Measurements from ENCODE around the gene WSCD2.

WSCD2 gene

GRCh38 chr12:108237272-108237671 lies 108.2 kb downstream of the WSCD2 start:
- no peak for DNase-seq

GRCh38 chr12:108238474-108238873 lies 109.4 kb downstream of the WSCD2 start:
- DNase-seq = no peak

GRCh38 chr12:108239378-108239777 lies 110.3 kb downstream of the WSCD2 start:
- DNase-seq = no peak

- DNase-seq = no peak
Measured at GRCh38 chr12:108240027-108240785, 111.1 kb downstream of the WSCD2 start.

GRCh38 chr12:108240928-108241327 lies 111.8 kb downstream of the WSCD2 start:
- DNase-seq = no peak

GRCh38 chr12:108241986-108242703 lies 113.1 kb downstream of the WSCD2 start:
- no peak for DNase-seq

GRCh38 chr12:108247130-108247529 lies 118.0 kb downstream of the WSCD2 start:
- DNase-seq = no peak

- no peak for DNase-seq
Measured at GRCh38 chr12:108248011-108248410, 118.9 kb downstream of the WSCD2 start.

GRCh38 chr12:108252523-108252922 lies 123.4 kb downstream of the WSCD2 start:
- DNase-seq = no peak

GRCh38 chr12:108253540-108253939 lies 124.5 kb downstream of the WSCD2 start:
- DNase-seq = no peak

GRCh38 chr12:108254030-108254429 lies 124.9 kb downstream of the WSCD2 start:
- no peak for DNase-seq

- DNase-seq = no peak
Measured at GRCh38 chr12:108254517-108255251, 125.6 kb downstream of the WSCD2 start.

GRCh38 chr12:108255252-108255602 lies 126.1 kb downstream of the WSCD2 start:
- DNase-seq = no peak

- DNase-seq = no peak
Measured at GRCh38 chr12:108257004-108257403, 127.9 kb downstream of the WSCD2 start.

GRCh38 chr12:108257610-108258106 lies 128.6 kb downstream of the WSCD2 start:
- no peak for DNase-seq

- DNase-seq = no peak
Measured at GRCh38 chr12:108260039-108260438, 131.0 kb downstream of the WSCD2 start.

- DNase-seq = no peak
Measured at GRCh38 chr12:108260969-108261368, 131.9 kb downstream of the WSCD2 start.

- no peak for DNase-seq
Measured at GRCh38 chr12:108265505-108265904, 136.4 kb downstream of the WSCD2 start.

GRCh38 chr12:108266131-108266530 lies 137.0 kb downstream of the WSCD2 start:
- no peak for DNase-seq

- DNase-seq = no peak
Measured at GRCh38 chr12:108267450-108267849, 138.4 kb downstream of the WSCD2 start.

- no peak for DNase-seq
Measured at GRCh38 chr12:108268397-108268796, 139.3 kb downstream of the WSCD2 start.

- DNase-seq = no peak
Measured at GRCh38 chr12:108269224-108269623, 140.1 kb downstream of the WSCD2 start.

- DNase-seq = no peak
Measured at GRCh38 chr12:108270035-108270848, 141.2 kb downstream of the WSCD2 start.
